Adipocyte (in vitro differentiated cells): Measurements from ENCODE around the gene AVP.
A peak's percentile ranks its signal among the peaks of the same experiment; 100 is the strongest.

Experiments
- DNase-seq: peaks from one replicate; pipeline ENCODE4 v3.0.0-alpha.2; 2015; ENCODE audit warnings: low read depth
- H3K27me3 ChIP-seq: replicated peaks from 2 replicates; pipeline ENCODE4 v1.7.0; 2013; ENCODE audit warnings: mild to moderate bottlenecking, low read length, moderate library complexity; ENCODE audit not compliant: control insufficient read depth, insufficient read depth
- H3K36me3 ChIP-seq: 2 replicates; pipeline ENCODE4 v1.7.0; 2013; ENCODE audit warnings: low read length, mild to moderate bottlenecking, moderate library complexity; ENCODE audit not compliant: control insufficient read depth, insufficient read depth, severe bottlenecking
- H3K4me1 ChIP-seq: 2 replicates; pipeline ENCODE4 v1.7.0; 2013; ENCODE audit warnings: mild to moderate bottlenecking, low read length, moderate library complexity; ENCODE audit not compliant: control insufficient read depth, insufficient read depth
- H3K4me3 ChIP-seq: 2 replicates; pipeline ENCODE4 v1.7.0; 2013; ENCODE audit warnings: mild to moderate bottlenecking, low read length, moderate library complexity
- H3K9ac ChIP-seq: 2 replicates; pipeline ENCODE4 v1.7.0; 2013; ENCODE audit warnings: mild to moderate bottlenecking, low read length, moderate library complexity
- H3K9me3 ChIP-seq: 2 replicates; pipeline ENCODE4 v1.7.0; 2013; ENCODE audit warnings: mild to moderate bottlenecking, low read length, moderate library complexity; ENCODE audit not compliant: control insufficient read depth

The AVP gene

GRCh38 chr20:3044336-3044965, 40.1 kb downstream of the AVP start:
- Histone ChIP-seq H3K9ac (no peak overlapping the region), H3K27me3 (no peaks in the 10 kb centered on the region)
- DNase-seq, result no peak

GRCh38 chr20:3043322-3043721, 41.2 kb downstream of the AVP start, which contains the start of gene GNRH2:
GNRH2 (plus strand) TSS chr20:3043622; CDS start chr20:3044415, 793 bp downstream.
- DNase-seq, result no peak
- no peaks in the 10 kb centered on the region for H3K9me3 ChIP-seq
- H3K4me1 ChIP-seq, result peaks cover 28% of the 10 kb centered on the region
- H3K4me3 ChIP-seq, result no peak within 1 kb of the TSS
- no peak within 1 kb of the TSS for H3K9ac ChIP-seq
- H3K36me3 ChIP-seq, result peaks cover 36% of the 10 kb centered on the region
- no peaks in the 10 kb centered on the region for H3K27me3 ChIP-seq

More at GRCh38 chr20:3044336-3044965, 40.1 kb downstream of the AVP start:
- Histone ChIP-seq H3K4me1 (peaks cover 31% of the 10 kb centered on the region), H3K9me3 (no peaks in the 10 kb centered on the region), H3K4me3 (no peak overlapping the region), H3K36me3 (peaks cover 34% of the 10 kb centered on the region)

GRCh38 chr20:3042625-3043024, 41.9 kb downstream of the AVP start:
- Histone ChIP-seq H3K9me3 (no peaks in the 10 kb centered on the region), H3K36me3 (peaks cover 36% of the 10 kb centered on the region), H3K27me3 (no peaks in the 10 kb centered on the region), H3K4me3 (no peak overlapping the region), H3K9ac (no peak overlapping the region), H3K4me1 (peaks cover 22% of the 10 kb centered on the region)
- DNase-seq, result no peak

- Histone ChIP-seq H3K4me1 (peaks cover 16% of the 10 kb centered on the region), H3K36me3 (peaks cover 40% of the 10 kb centered on the region), H3K27me3 (no peaks in the 10 kb centered on the region), H3K9me3 (no peaks in the 10 kb centered on the region), H3K9ac (peak overlapping the region; percentile 13), H3K4me3 (no peak overlapping the region)
- peak; percentile 35 for DNase-seq
Observed at GRCh38 chr20:3041854-3042409, 42.6 kb downstream of the AVP start.

GRCh38 chr20:3040086-3040485, 44.4 kb downstream of the AVP start:
- DNase-seq, result no peak
- H3K4me3 ChIP-seq, result no peak overlapping the region
- no peak overlapping the region for H3K9ac ChIP-seq
- H3K27me3 ChIP-seq, result no peaks in the 10 kb centered on the region
- H3K36me3 ChIP-seq, result peaks cover 58% of the 10 kb centered on the region
- peaks cover 10% of the 10 kb centered on the region for H3K4me1 ChIP-seq
- no peaks in the 10 kb centered on the region for H3K9me3 ChIP-seq

GRCh38 chr20:3039426-3039825, 45.1 kb downstream of the AVP start:
- Histone ChIP-seq H3K9ac (no peak overlapping the region), H3K4me1 (peaks cover 9% of the 10 kb centered on the region), H3K27me3 (no peaks in the 10 kb centered on the region), H3K4me3 (no peak overlapping the region), H3K36me3 (peaks cover 61% of the 10 kb centered on the region), H3K9me3 (no peaks in the 10 kb centered on the region)
- no peak for DNase-seq

- no peak for DNase-seq
- Histone ChIP-seq H3K36me3 (peaks cover 61% of the 10 kb centered on the region), H3K4me1 (peaks cover 9% of the 10 kb centered on the region), H3K4me3 (no peak overlapping the region), H3K27me3 (no peaks in the 10 kb centered on the region), H3K9me3 (no peaks in the 10 kb centered on the region), H3K9ac (no peak overlapping the region)
Observed at GRCh38 chr20:3038454-3038853, 46.1 kb downstream of the AVP start.

- Histone ChIP-seq H3K4me3 (no peak overlapping the region), H3K36me3 (peaks cover 61% of the 10 kb centered on the region), H3K9ac (no peak overlapping the region), H3K27me3 (no peaks in the 10 kb centered on the region), H3K9me3 (no peaks in the 10 kb centered on the region), H3K4me1 (peaks cover 17% of the 10 kb centered on the region)
- DNase-seq, result no peak
Observed at GRCh38 chr20:3037654-3038053, 46.9 kb downstream of the AVP start.

GRCh38 chr20:3032624-3033023, 51.9 kb downstream of the AVP start:
- H3K4me3 ChIP-seq, result peak overlapping the region; percentile 39
- no peak for DNase-seq
- no peak overlapping the region for H3K9ac ChIP-seq
- H3K27me3 ChIP-seq, result no peaks in the 10 kb centered on the region
- H3K4me1 ChIP-seq, result peaks cover 8% of the 10 kb centered on the region
- no peaks in the 10 kb centered on the region for H3K9me3 ChIP-seq
- H3K36me3 ChIP-seq, result peaks cover 61% of the 10 kb centered on the region
